ENCODE results near the gene ZNF469. TPM values are rescaled to one million over a fixed set of nuclear protein-coding genes. Genes with fewer than 3 reads are reported as not detected.

ZNF469 gene
- total and polyA plus RNA-seq, 9 of the 15 experiments (the other 6 are each of a cell fraction or from before 2014, with no cell fraction given): 0.01 to 0.04 TPM; not detected in 7

- POLR2A ChIA-PET: interaction anchor here (0.6 kb wide), 1 partner anchor 1465 kb away, joined by 4 read pairs; no protein-coding TSS in a partner anchor
- CTCF ChIA-PET (ENCODE audit: low intra/inter-chr PET ratio): no interaction called here
- DNase-seq (ENCODE audit: extremely low read depth in 1 of 4, low spot score in 3 of 4): no peak
- in situ Hi-C loops (cut with MboI): no loop called here
- TF ChIP-seq POLR3A (IDR thresholded peaks at IDR 0.05; ENCODE audit: borderline replicate concordance, extremely low read depth, insufficient read depth, insufficient read length) (no peak), PTRF (tag; IDR thresholded peaks at IDR 0.05) (no peak)
- no peaks in the 10 kb centered on the region for H3K36me3 ChIP-seq (ENCODE audit: control insufficient read depth, insufficient read depth, low read length)
- 27% methylated on average over 20 of the region's 22 CpGs for WGBS (ENCODE audit: insufficient coverage, low coverage, missing lambda C conversion rate)
- no peak overlapping the region for H3K9ac ChIP-seq (ENCODE audit: insufficient read depth in 1 of 2, low read depth in 2 of 2, low read length in 2 of 2)
- no peak for ATAC-seq
- no peaks in the 10 kb centered on the region for H3K9me3 ChIP-seq (replicated peaks; ENCODE audit: control insufficient read depth, insufficient read depth, low read depth, low read length)
- BruUV-seq (replicated peaks): no TSS peak
- peaks cover 11% of the 10 kb centered on the region for H4K20me1 ChIP-seq (replicated peaks; ENCODE audit: control insufficient read depth, insufficient read depth, low read length)
- FAIRE-seq: no peak
- H3K27ac ChIP-seq (ENCODE audit: extremely low read depth, low read depth, low read length): no peak overlapping the region
- H3K79me2 ChIP-seq (ENCODE audit: control insufficient read depth, insufficient read depth, low read length): no peaks in the 10 kb centered on the region
- no peak overlapping the region for H3K4me3 ChIP-seq
- H2AFZ ChIP-seq (ENCODE audit: low read depth, low read length): no peak overlapping the region
- no peaks in the 10 kb centered on the region for H3K9me1 ChIP-seq (ENCODE audit: control insufficient read depth, insufficient read depth, low read length)
- no peak overlapping the region for H3K4me2 ChIP-seq (ENCODE audit: insufficient read depth, low read length)
- H3K4me1 ChIP-seq (replicated peaks in 1 of 2; ENCODE audit: control insufficient read depth in 2 of 2, insufficient read depth in 2 of 2, low read length in 2 of 2): peaks cover 0 to 82% of the 10 kb centered on the region in 2 experiments; a peak in 2 of 5 replicates
- H3K27me3 ChIP-seq (ENCODE audit: control insufficient read depth in 2 of 2, insufficient read depth in 2 of 2, low read length in 2 of 2): peaks cover 43 to 70% of the 10 kb centered on the region in 2 experiments
- intact Hi-C loops (cut with micrococcal nuclease): no loop called here
Measured at GRCh38 chr16:88432174-88432573, 49.4 kb downstream of the ZNF469 start.

Other genes starting within 250 kb of the ZNF469 start
- 4.5 and 8.7 TPM in 2 replicates for gene ZFPM1, start 70.3 kb downstream of the ZNF469 start, total RNA-seq (2014; rRNA removed)
- 0.26 and 0.47 TPM in 2 replicates for gene ZFPM1, start 70.3 kb downstream of the ZNF469 start, total RNA-seq (2014; rRNA removed; fragmentation: Illumina TruSeq; extraction: Trizol)
- gene ZFPM1, start 70.3 kb downstream of the ZNF469 start, total RNA-seq (2015; rRNA removed; fragmentation: Illumina TruSeq; extraction: Trizol): 3.2 and 4.5 TPM in 2 replicates
- 32.7 and 35.9 TPM in 2 replicates for gene ZFPM1, start 70.3 kb downstream of the ZNF469 start, total RNA-seq (2021)
- 0.88 and 1.4 TPM in 2 replicates for gene ZFPM1, start 70.3 kb downstream of the ZNF469 start, polyA plus RNA-seq (2011; rRNA removed)
- 1.2 and 5.1 TPM in 2 replicates for gene ZFPM1, start 70.3 kb downstream of the ZNF469 start, polyA plus RNA-seq (2014; fragmentation: Illumina TruSeq; extraction: Trizol)
- under 1 TPM; 0.03 to 0.11 TPM for gene ZFPM1, start 70.3 kb downstream of the ZNF469 start, polyA plus RNA-seq (2014; fragmentation: Nextera tagmentation; extraction: Ambion mirVana)
- gene ZFPM1, start 70.3 kb downstream of the ZNF469 start, polyA plus RNA-seq (2014; rRNA removed): 4.7 and 5.5 TPM in 2 replicates
- gene ZC3H18, start 187.4 kb downstream of the ZNF469 start, total RNA-seq (2014; rRNA removed): 26.9 and 35.1 TPM in 2 replicates
- 16.0 and 16.3 TPM in 2 replicates for gene ZC3H18, start 187.4 kb downstream of the ZNF469 start, total RNA-seq (2014; rRNA removed; fragmentation: Illumina TruSeq; extraction: Trizol)
- gene ZC3H18, start 187.4 kb downstream of the ZNF469 start, total RNA-seq (2015; rRNA removed; fragmentation: Illumina TruSeq; extraction: Trizol): 31.1 and 33.9 TPM in 2 replicates
- 81.3 and 88.7 TPM in 2 replicates for gene ZC3H18, start 187.4 kb downstream of the ZNF469 start, total RNA-seq (2021)
- 12.5 and 15.8 TPM in 2 replicates for gene ZC3H18, start 187.4 kb downstream of the ZNF469 start, polyA plus RNA-seq (2011; rRNA removed)
- gene ZC3H18, start 187.4 kb downstream of the ZNF469 start, polyA plus RNA-seq (2014; fragmentation: Illumina TruSeq; extraction: Trizol): 60.7 and 65.3 TPM in 2 replicates
- gene ZC3H18, start 187.4 kb downstream of the ZNF469 start, polyA plus RNA-seq (2014; fragmentation: Nextera tagmentation; extraction: Ambion mirVana): 1 to 10 TPM; 1.7 to 2.0 TPM
- gene ZC3H18, start 187.4 kb downstream of the ZNF469 start, polyA plus RNA-seq (2014; rRNA removed): 37.1 and 49.2 TPM in 2 replicates

Data from K562 (cell line).